ENCODE measurements around the gene CYP26B1. TPM values are rescaled to one million over a fixed set of nuclear protein-coding genes. Genes with fewer than 3 reads are reported as not detected.
A peak's percentile ranks its signal among the peaks of the same experiment; 100 is the strongest.

Gene CYP26B1
- total RNA-seq, 1 experiment from 2014 or later: 0.20 TPM

DNA sequence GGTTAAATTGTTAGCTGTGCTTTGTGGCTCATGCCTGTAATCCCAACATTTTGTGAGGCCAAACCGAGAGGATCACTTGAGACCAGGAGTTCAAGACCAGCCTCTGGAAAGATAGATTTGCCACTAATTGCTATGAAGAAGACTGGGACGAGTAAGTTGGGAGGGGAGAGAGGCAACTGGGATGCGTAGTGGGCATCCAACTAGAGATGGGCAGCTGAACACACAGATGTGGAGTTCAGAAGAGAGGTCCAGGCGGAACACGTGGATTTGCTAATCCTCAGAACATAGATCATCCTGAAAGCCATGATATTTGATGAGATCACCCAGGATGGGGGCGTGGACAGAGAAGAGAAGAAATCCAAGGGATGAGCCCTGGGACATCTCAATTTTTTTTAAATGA, 48.7 kb downstream of the CYP26B1 start:
- Histone ChIP-seq H3K4me1 (ENCODE audit: insufficient read depth, low read length) (no peaks in the 10 kb centered on the region), H3K27me3 (ENCODE audit: insufficient read depth, low read length) (no peaks in the 10 kb centered on the region), H2BK15ac (ENCODE audit: low read depth, low read length) (no peak overlapping the region), H3K27ac (ENCODE audit: insufficient read length, low read depth, low read length) (no peak overlapping the region), H4K5ac (ENCODE audit: insufficient read length, low read depth, low read length) (no peak overlapping the region), H2AK5ac (ENCODE audit: insufficient read length, low read length) (no peak overlapping the region), H4K91ac (ENCODE audit: insufficient read length, low read depth, low read length) (no peak overlapping the region), H4K8ac (replicated peaks; ENCODE audit: insufficient read length, low read depth, low read length) (no peak overlapping the region), H2BK20ac (ENCODE audit: low read depth, low read length, poor library complexity, severe bottlenecking) (no peak overlapping the region), H3K4me2 (ENCODE audit: insufficient read depth, insufficient read length, low read length) (no peak overlapping the region), H3K56ac (ENCODE audit: insufficient read length, low read depth, low read length) (no peak overlapping the region), H2BK120ac (ENCODE audit: low read depth, low read length, poor library complexity, severe bottlenecking) (no peak overlapping the region), H3K18ac (ENCODE audit: insufficient read length, low read depth, low read length) (no peak overlapping the region), H3K23ac (ENCODE audit: insufficient read length, low read depth, low read length) (no peak overlapping the region), H4K20me1 (ENCODE audit: control insufficient read depth, insufficient read depth, insufficient read length) (no peaks in the 10 kb centered on the region), H2BK5ac (ENCODE audit: insufficient read length, low read length) (no peak overlapping the region), H3K14ac (ENCODE audit: insufficient read depth, low read length) (no peak overlapping the region), H3K4ac (ENCODE audit: low read depth, low read length) (no peak overlapping the region), H3K79me2 (ENCODE audit: insufficient read depth, low read length) (no peaks in the 10 kb centered on the region), H2BK12ac (ENCODE audit: insufficient read length, low read depth, low read length) (no peak overlapping the region), H3K9me3 (ENCODE audit: control insufficient read depth, low read depth, low read length) (no peaks in the 10 kb centered on the region), H3K9ac (ENCODE audit: extremely low read depth, insufficient read length, low read length) (no peak overlapping the region), H3K79me1 (ENCODE audit: insufficient read depth, low read depth, low read length, poor library complexity, severe bottlenecking) (no peaks in the 10 kb centered on the region), H3T11ph (ENCODE audit: low read length) (no peak overlapping the region), H2AFZ (ENCODE audit: low read length) (no peak overlapping the region), H3K23me2 (ENCODE audit: insufficient read length, low read depth, low read length, poor library complexity, severe bottlenecking) (no peaks in the 10 kb centered on the region)
- DNase-seq: no peak
- no peaks in the 10 kb centered on the region for H3K36me3 Mint-ChIP-seq (ENCODE audit: insufficient read depth in 1 of 3, low read depth in 3 of 3)
- TF ChIP-seq, protein P1, sequence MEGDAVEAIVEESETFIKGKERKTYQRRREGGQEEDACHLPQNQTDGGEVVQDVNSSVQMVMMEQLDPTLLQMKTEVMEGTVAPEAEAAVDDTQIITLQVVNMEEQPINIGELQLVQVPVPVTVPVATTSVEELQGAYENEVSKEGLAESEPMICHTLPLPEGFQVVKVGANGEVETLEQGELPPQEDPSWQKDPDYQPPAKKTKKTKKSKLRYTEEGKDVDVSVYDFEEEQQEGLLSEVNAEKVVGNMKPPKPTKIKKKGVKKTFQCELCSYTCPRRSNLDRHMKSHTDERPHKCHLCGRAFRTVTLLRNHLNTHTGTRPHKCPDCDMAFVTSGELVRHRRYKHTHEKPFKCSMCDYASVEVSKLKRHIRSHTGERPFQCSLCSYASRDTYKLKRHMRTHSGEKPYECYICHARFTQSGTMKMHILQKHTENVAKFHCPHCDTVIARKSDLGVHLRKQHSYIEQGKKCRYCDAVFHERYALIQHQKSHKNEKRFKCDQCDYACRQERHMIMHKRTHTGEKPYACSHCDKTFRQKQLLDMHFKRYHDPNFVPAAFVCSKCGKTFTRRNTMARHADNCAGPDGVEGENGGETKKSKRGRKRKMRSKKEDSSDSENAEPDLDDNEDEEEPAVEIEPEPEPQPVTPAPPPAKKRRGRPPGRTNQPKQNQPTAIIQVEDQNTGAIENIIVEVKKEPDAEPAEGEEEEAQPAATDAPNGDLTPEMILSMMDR (conservative IDR thresholded peaks at IDR 0.05): no peak
- peaks cover 18% of the 10 kb centered on the region for H3K27me3 Mint-ChIP-seq (ENCODE audit: low read depth)
- no peaks in the 10 kb centered on the region; a peak in 1 of 5 replicates for H3K9me3 Mint-ChIP-seq
- H3K27ac Mint-ChIP-seq: peak overlapping the region in 1 of 3 experiments; percentile 7; a peak in 1 of 7 replicates
- no peak overlapping the region for H3K4me3 Mint-ChIP-seq
- WGBS (ENCODE audit: extremely low coverage, insufficient read length, low lambda C conversion rate): no CpG with 5 or more reads among the region's 6 CpGs
- no peaks in the 10 kb centered on the region for H3K4me1 Mint-ChIP-seq
